GM21390 (cell line): ENCODE data around the gene MIOS.

Source experiments
- ATAC-seq: cut with Tn5 transposase; IDR thresholded peaks from one replicate; pipeline ENCODE4 v1.9.1; 2021; ENCODE audit not compliant: unreplicated experiment

MIOS gene

GRCh38 chr7:7566651-7567611 lies at the start of gene MIOS:
TSS of gene MIOS (plus strand) at chr7:7566884. CDS start at chr7:7572476, 5,592 bp downstream.
- ATAC-seq: peak; percentile 71

- no peak for ATAC-seq
Measured at GRCh38 chr7:7517754-7518153, 48.9 kb upstream of the MIOS start.

- no peak for ATAC-seq
Measured at GRCh38 chr7:7519056-7519455, 47.6 kb upstream of the MIOS start.

- no peak for ATAC-seq
Measured at GRCh38 chr7:7519528-7519927, 47.2 kb upstream of the MIOS start.

GRCh38 chr7:7521259-7521658 lies 45.4 kb upstream of the MIOS start:
- no peak for ATAC-seq

- ATAC-seq: no peak
Measured at GRCh38 chr7:7522421-7522820, 44.3 kb upstream of the MIOS start.

GRCh38 chr7:7524121-7524520 lies 42.6 kb upstream of the MIOS start:
- ATAC-seq: no peak

- no peak for ATAC-seq
Measured at GRCh38 chr7:7526006-7526405, 40.7 kb upstream of the MIOS start.

- no peak for ATAC-seq
Measured at GRCh38 chr7:7527047-7527446, 39.6 kb upstream of the MIOS start.

- no peak for ATAC-seq
Measured at GRCh38 chr7:7529328-7529727, 37.4 kb upstream of the MIOS start.

GRCh38 chr7:7533831-7534430 lies 32.8 kb upstream of the MIOS start:
- ATAC-seq: no peak

- ATAC-seq: no peak
Measured at GRCh38 chr7:7535691-7536090, 31.0 kb upstream of the MIOS start, which contains the start of gene COL28A1. TSS of gene COL28A1 (minus strand) at chr7:7535873. CDS start at chr7:7532875, 2,998 bp downstream.

GRCh38 chr7:7536396-7537019 lies 30.2 kb upstream of the MIOS start:
- no peak for ATAC-seq

- ATAC-seq: no peak
Measured at GRCh38 chr7:7537711-7538110, 29.0 kb upstream of the MIOS start.

- ATAC-seq: no peak
Measured at GRCh38 chr7:7539152-7539551, 27.5 kb upstream of the MIOS start.

- ATAC-seq: no peak
Measured at GRCh38 chr7:7539711-7540110, 27.0 kb upstream of the MIOS start.

- no peak for ATAC-seq
Measured at GRCh38 chr7:7542251-7542835, 24.3 kb upstream of the MIOS start.

GRCh38 chr7:7548407-7548806 lies 18.3 kb upstream of the MIOS start:
- no peak for ATAC-seq

- no peak for ATAC-seq
Measured at GRCh38 chr7:7550663-7551062, 16.0 kb upstream of the MIOS start.

GRCh38 chr7:7552199-7552598 lies 14.5 kb upstream of the MIOS start:
- ATAC-seq: no peak

- ATAC-seq: no peak
Measured at GRCh38 chr7:7553386-7553785, 13.3 kb upstream of the MIOS start.
